ENCODE data around the gene PA2G4.
A peak's percentile ranks its signal among the peaks of the same experiment; 100 is the strongest.
"Not testable (repeated sequence)": the region's sequence is repeated elsewhere in the genome, so short reads cannot be mapped to it uniquely, and the experiment has no call there.

The PA2G4 gene

GRCh38 chr12:56154818-56155217, 50.5 kb downstream of the PA2G4 start:
- DNase-seq: no peak

GRCh38 chr12:56155256-56155845, 51.0 kb downstream of the PA2G4 start:
- no peak for DNase-seq

- DNase-seq: not testable (repeated sequence)
Measured at GRCh38 chr12:56156464-56157200, 52.3 kb downstream of the PA2G4 start.

- peak; percentile 81 for DNase-seq
Measured at GRCh38 chr12:56157201-56158028, 53.1 kb downstream of the PA2G4 start.

GRCh38 chr12:56158029-56158925, 53.9 kb downstream of the PA2G4 start, which contains the start of gene MYL6:
MYL6 (plus strand) TSS chr12:56158359; CDS start chr12:56158402, 43 bp downstream.
- peak; percentile 100 for DNase-seq

GRCh38 chr12:56158926-56159461, 54.6 kb downstream of the PA2G4 start:
- peak; percentile 77 for DNase-seq

- no peak for DNase-seq
Measured at GRCh38 chr12:56159482-56160192, 55.3 kb downstream of the PA2G4 start.

- peak; percentile 45 for DNase-seq
Measured at GRCh38 chr12:56160193-56160763, 55.9 kb downstream of the PA2G4 start.

GRCh38 chr12:56160894-56161689, 56.7 kb downstream of the PA2G4 start:
- DNase-seq: no peak

GRCh38 chr12:56161690-56162351, 57.5 kb downstream of the PA2G4 start:
- DNase-seq: no peak

- no peak for DNase-seq
Measured at GRCh38 chr12:56162468-56163290, 58.3 kb downstream of the PA2G4 start.
